B cell (primary cell): ENCODE measurements around the gene ZDHHC21. TPM values are rescaled to one million over a fixed set of nuclear protein-coding genes. Genes with fewer than 3 reads are reported as not detected.

Experiments used
- ATAC-seq: fragments of 200-7000 bp; cut with Tn5 transposase; one replicate; pipeline ENCODE4 v1.10.0; 2021; ENCODE audit warnings: low read depth, mild to moderate bottlenecking, moderate number of reproducible peaks, moderate library complexity
- CTCF ChIA-PET: fragments of 350-600 bp; sonication (Branson Sonifier 250); formaldehyde crosslinking; loops from one replicate; lab custom pipeline; 2021; ENCODE audit warnings: antibody characterized with exemption, inconsistent platforms; lab: Charles Lee
- POLR2A ChIA-PET: fragments of 350-600 bp; sonication (Branson Sonifier 250); formaldehyde crosslinking; loops from one replicate; lab custom pipeline; 2021; ENCODE audit warnings: antibody characterized with exemption; lab: Charles Lee
- DNase-seq: peaks from one replicate; pipeline ENCODE4 v3.0.0; 2013
- H2AFZ ChIP-seq: 2 replicates; pipeline ENCODE4 v1.6.1; 2012; ENCODE audit warnings: mild to moderate bottlenecking, low read depth, low read length; ENCODE audit not compliant: insufficient read depth, poor library complexity, severe bottlenecking
- H3K27ac ChIP-seq, 2 donors: 1 replicate in 1 of 2; 2 replicates in 1 of 2; pipeline ENCODE4 v1.5.1; 2012 to 2013; ENCODE audit warnings: low read length in 2 of 2, mild to moderate bottlenecking in 2 of 2, moderate library complexity in 1 of 2
- H3K27me3 ChIP-seq, 4 experiments: fragments of 200-600 bp in 1 of 4; sonication (generic) in 1 of 4; replicated peaks in 1 of 4; 1 replicate in 2 of 4; 2 replicates in 2 of 4; pipeline versions ENCODE4 v1.6.1 to v1.7.0; 2013 to 2016; ENCODE audit warnings: low read length in 3 of 4, mild to moderate bottlenecking in 2 of 4, mixed read lengths in 1 of 4, moderate library complexity in 1 of 4; ENCODE audit not compliant: insufficient read depth in 4 of 4, control insufficient read depth in 3 of 4; ENCODE audit errors: control extremely low read depth in 1 of 4
- H3K36me3 ChIP-seq, 2 experiments: replicated peaks in 1 of 2; 1 replicate in 1 of 2; 2 replicates in 1 of 2; pipeline versions ENCODE4 v1.6.1 to v1.7.1; 2013; ENCODE audit warnings: low read length in 1 of 2; ENCODE audit not compliant: insufficient read depth in 2 of 2, control insufficient read depth in 1 of 2; ENCODE audit errors: control extremely low read depth in 1 of 2, extremely low read depth in 1 of 2
- H3K4me1 ChIP-seq, 2 donors: fragments of 200-600 bp in 1 of 2; sonication (generic) in 1 of 2; 1 replicate in 1 of 2; 2 replicates in 1 of 2; pipeline versions ENCODE4 v1.5.1 to v1.6.1; 2013 to 2017; ENCODE audit warnings: low read length in 2 of 2; ENCODE audit not compliant: control insufficient read depth in 2 of 2, insufficient read depth in 2 of 2
- H3K4me2 ChIP-seq: replicated peaks from 2 replicates; pipeline ENCODE3; 2012; ENCODE audit warnings: mild to moderate bottlenecking, low read depth, low read length; ENCODE audit not compliant: poor library complexity, severe bottlenecking
- H3K4me3 ChIP-seq, 5 experiments: fragments of 200-600 bp in 1 of 5; sonication (generic) in 1 of 5; 1 replicate in 3 of 5; 2 replicates in 2 of 5; pipeline versions ENCODE4 v1.5.1 to v1.7.0; 2011 to 2016; ENCODE audit warnings: low read length in 4 of 5, mild to moderate bottlenecking in 4 of 5, low read depth in 2 of 5, control low read depth in 1 of 5, moderate library complexity in 1 of 5; ENCODE audit not compliant: insufficient read depth in 1 of 5; ENCODE audit errors: control extremely low read depth in 1 of 5, extremely low read depth in 1 of 5
- H3K79me2 ChIP-seq: fragments of 200-600 bp; sonication (generic); one replicate; pipeline ENCODE4 v1.6.0; 2016; ENCODE audit warnings: low read length; ENCODE audit not compliant: control insufficient read depth, insufficient read depth
- H3K9ac ChIP-seq: fragments of 200-600 bp; sonication (generic); 2 replicates; pipeline ENCODE4 v1.6.1; 2017; ENCODE audit warnings: mild to moderate bottlenecking, low read length, moderate library complexity
- H3K9me3 ChIP-seq, 3 donors: one replicate each; pipeline versions ENCODE4 v1.6.1 to v1.7.1; 2013; ENCODE audit warnings: low read length in 2 of 3; ENCODE audit not compliant: control insufficient read depth in 2 of 3, insufficient read depth in 1 of 3; ENCODE audit errors: control extremely low read depth in 1 of 3
- H4K20me1 ChIP-seq: 2 replicates; pipeline ENCODE4 v1.6.0; 2012; ENCODE audit warnings: mild to moderate bottlenecking, low read length; ENCODE audit not compliant: insufficient read depth, control insufficient read depth, poor library complexity, severe bottlenecking
- H3K27ac Mint-ChIP-seq: one replicate; pipeline ENCODE4 v1.8.0; 2021; ENCODE audit warnings: mixed read lengths
- H3K27me3 Mint-ChIP-seq: one replicate; pipeline ENCODE4 v1.8.0; 2021; ENCODE audit warnings: mixed read lengths
- H3K4me1 Mint-ChIP-seq: one replicate; pipeline ENCODE4 v1.8.0; 2021; ENCODE audit warnings: mixed read lengths
- H3K4me3 Mint-ChIP-seq: one replicate; pipeline ENCODE4 v1.8.0; 2021; ENCODE audit warnings: mixed read lengths
- H3K9me3 Mint-ChIP-seq: one replicate; pipeline ENCODE4 v1.8.0; 2022; ENCODE audit warnings: mixed read lengths; ENCODE audit not compliant: insufficient read depth
- EZH2 ChIP-seq: IDR thresholded peaks from 2 replicates; pipeline ENCODE4 v1.6.1; 2012; ENCODE audit warnings: borderline replicate concordance, low read depth, mild to moderate bottlenecking, moderate library complexity, low read length; ENCODE audit not compliant: insufficient read depth, poor library complexity, severe bottlenecking
- WGBS: methylation state at CpG from one replicate; pipeline ENCODE4 v1.1.5; 2013; ENCODE audit warnings: missing lambda C conversion rate; ENCODE audit not compliant: insufficient coverage; 5-methylcytosine and 5-hydroxymethylcytosine counted together
- intact Hi-C: fragments of 100-400 bp; cut with micrococcal nuclease; formaldehyde crosslinking; loops from one replicate; pipeline ENCODE4 v1.10.0; 2022
- polyA plus RNA-seq: library from polyadenylated mRNA; depleted of rRNA; stranded (reverse); fragments of >200 nt; gene quantifications from 2 replicates; pipeline ENCODE4 v1.2.3, GENCODE V29; 2012
- total RNA-seq, 2 donors: library from RNA; stranded (reverse); fragments of 120-200 nt in 1 of 2; gene quantifications; 1 replicate in 1 of 2; 2 replicates in 1 of 2; pipeline versions ENCODE4 v1.2.3 to v1.2.4, GENCODE V29; 2013 to 2022
- TF ChIP-seq, protein P1 (sequence below): fragments of 200-600 bp; IDR thresholded peaks from one replicate; pipeline ENCODE4 v1.8.0; 2022; ENCODE audit warnings: antibody characterized with exemption, mild to moderate bottlenecking

The ZDHHC21 gene
- total and polyA plus RNA-seq, 2 donors (not counting 1 experiment from before 2014, with no cell fraction given): 10.3 to 39.7 TPM

DNA sequence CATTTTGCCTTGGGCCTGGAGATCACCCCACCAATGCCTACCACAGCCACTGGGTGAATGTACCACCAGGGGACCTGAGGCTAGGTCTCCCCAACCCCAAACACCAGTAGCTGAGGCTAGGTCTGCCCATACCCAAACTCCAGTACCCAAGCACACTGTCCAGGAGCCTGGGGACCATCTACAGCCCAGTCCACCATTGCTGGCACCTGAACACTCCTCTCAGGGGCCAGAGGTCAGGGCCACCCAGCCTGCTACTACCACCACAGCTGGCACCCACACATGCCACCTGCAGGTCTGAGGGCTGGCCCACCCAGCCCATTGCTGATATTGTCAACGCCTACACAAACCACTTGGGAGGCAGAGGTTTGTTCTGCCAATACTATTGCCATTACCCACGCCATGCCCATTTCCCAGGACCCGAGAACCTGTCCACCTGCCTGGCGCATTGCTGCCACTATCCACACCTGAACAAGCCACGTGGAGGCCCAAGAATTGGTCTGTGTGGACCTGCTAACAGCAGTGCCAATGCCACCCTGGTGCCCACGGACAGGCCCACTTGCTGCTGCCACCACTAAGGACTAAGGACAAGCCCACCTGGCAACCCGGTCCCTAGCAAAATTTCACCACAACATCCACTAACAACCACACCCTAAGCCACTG is 59.2 kb downstream of the ZDHHC21 start:
- no peaks in the 10 kb centered on the region for H3K27me3 ChIP-seq
- H3K4me1 Mint-ChIP-seq: peaks cover 11% of the 10 kb centered on the region
- no peak overlapping the region for H3K27ac ChIP-seq
- no peak overlapping the region for H3K4me3 ChIP-seq
- H3K4me2 ChIP-seq: no peak overlapping the region
- DNase-seq (no peak), ATAC-seq (no peak)
- H3K9me3 ChIP-seq: no peaks in the 10 kb centered on the region
- H3K27ac Mint-ChIP-seq: no peak overlapping the region
- no peak overlapping the region for H3K4me3 Mint-ChIP-seq
- intact Hi-C loops: no loop called here
- no peaks in the 10 kb centered on the region for H3K27me3 Mint-ChIP-seq
- no peak overlapping the region for H3K9ac ChIP-seq
- 99% methylated on average over 7 of the region's 7 CpGs for WGBS
- peaks cover 19% of the 10 kb centered on the region for H4K20me1 ChIP-seq
- POLR2A ChIA-PET: no interaction called here
- H2AFZ ChIP-seq: no peak overlapping the region
- H3K9me3 Mint-ChIP-seq: no peaks in the 10 kb centered on the region
- H3K36me3 ChIP-seq: peaks cover 8 to 34% of the 10 kb centered on the region in 2 experiments
- H3K79me2 ChIP-seq: peaks cover 16% of the 10 kb centered on the region
- CTCF ChIA-PET: no interaction called here
- TF ChIP-seq EZH2: no peak
- TF ChIP-seq, protein P1, sequence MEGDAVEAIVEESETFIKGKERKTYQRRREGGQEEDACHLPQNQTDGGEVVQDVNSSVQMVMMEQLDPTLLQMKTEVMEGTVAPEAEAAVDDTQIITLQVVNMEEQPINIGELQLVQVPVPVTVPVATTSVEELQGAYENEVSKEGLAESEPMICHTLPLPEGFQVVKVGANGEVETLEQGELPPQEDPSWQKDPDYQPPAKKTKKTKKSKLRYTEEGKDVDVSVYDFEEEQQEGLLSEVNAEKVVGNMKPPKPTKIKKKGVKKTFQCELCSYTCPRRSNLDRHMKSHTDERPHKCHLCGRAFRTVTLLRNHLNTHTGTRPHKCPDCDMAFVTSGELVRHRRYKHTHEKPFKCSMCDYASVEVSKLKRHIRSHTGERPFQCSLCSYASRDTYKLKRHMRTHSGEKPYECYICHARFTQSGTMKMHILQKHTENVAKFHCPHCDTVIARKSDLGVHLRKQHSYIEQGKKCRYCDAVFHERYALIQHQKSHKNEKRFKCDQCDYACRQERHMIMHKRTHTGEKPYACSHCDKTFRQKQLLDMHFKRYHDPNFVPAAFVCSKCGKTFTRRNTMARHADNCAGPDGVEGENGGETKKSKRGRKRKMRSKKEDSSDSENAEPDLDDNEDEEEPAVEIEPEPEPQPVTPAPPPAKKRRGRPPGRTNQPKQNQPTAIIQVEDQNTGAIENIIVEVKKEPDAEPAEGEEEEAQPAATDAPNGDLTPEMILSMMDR: no peak
- H3K4me1 ChIP-seq: no peaks in the 10 kb centered on the region

DNA sequence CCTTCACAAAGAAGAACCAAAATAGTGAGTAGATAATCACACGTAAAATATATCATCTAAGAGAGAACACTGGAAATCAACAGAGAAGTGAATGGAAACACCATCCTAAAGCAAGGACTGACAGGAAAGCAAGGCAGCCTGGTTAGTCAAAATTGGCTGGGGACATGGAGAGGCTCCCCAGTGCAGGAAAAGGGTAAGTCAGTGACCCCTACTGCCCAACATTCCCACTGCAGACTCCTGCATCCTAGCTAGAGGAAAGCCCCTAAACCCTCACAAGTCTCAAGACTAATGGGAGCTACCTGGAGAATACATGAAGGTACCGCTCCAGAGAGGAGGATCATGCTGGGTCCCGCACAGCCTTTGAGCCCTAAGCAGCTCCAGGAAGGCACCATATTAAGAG is 60.1 kb downstream of the ZDHHC21 start:
- H3K4me3 Mint-ChIP-seq: no peak overlapping the region

More for the DNA sequence above, 60.1 kb downstream of the ZDHHC21 start:
- 100% methylated on average over 3 of the region's 3 CpGs for WGBS
- H3K9me3 ChIP-seq: no peaks in the 10 kb centered on the region
- no peaks in the 10 kb centered on the region for H3K27me3 Mint-ChIP-seq
- H3K4me1 ChIP-seq: no peaks in the 10 kb centered on the region
- ChIA-PET POLR2A (no interaction called here), CTCF (interaction anchor here (0.7 kb wide), 1 partner anchor 28 kb away, joined by 3 read pairs; no protein-coding TSS in a partner anchor)
- no peak overlapping the region for H3K9ac ChIP-seq
- peaks cover 8 to 34% of the 10 kb centered on the region in 2 experiments for H3K36me3 ChIP-seq
- no peaks in the 10 kb centered on the region for H3K27me3 ChIP-seq
- no peak overlapping the region for H2AFZ ChIP-seq
- no peak overlapping the region for H3K27ac ChIP-seq
- peaks cover 19% of the 10 kb centered on the region for H4K20me1 ChIP-seq
- intact Hi-C loops: no loop called here
- no peak overlapping the region for H3K4me3 ChIP-seq
- peaks cover 7% of the 10 kb centered on the region for H3K4me1 Mint-ChIP-seq
- ATAC-seq (no peak), DNase-seq (no peak)
- no peak overlapping the region for H3K4me2 ChIP-seq
- TF ChIP-seq, protein P1: no peak
- no peak for TF ChIP-seq EZH2
- peaks cover 16% of the 10 kb centered on the region for H3K79me2 ChIP-seq
- H3K9me3 Mint-ChIP-seq: no peaks in the 10 kb centered on the region
- H3K27ac Mint-ChIP-seq: no peak overlapping the region
